ENCODE measurements around the gene CDH10.
A peak's percentile ranks its signal among the peaks of the same experiment; 100 is the strongest.

The CDH10 gene

DNA sequence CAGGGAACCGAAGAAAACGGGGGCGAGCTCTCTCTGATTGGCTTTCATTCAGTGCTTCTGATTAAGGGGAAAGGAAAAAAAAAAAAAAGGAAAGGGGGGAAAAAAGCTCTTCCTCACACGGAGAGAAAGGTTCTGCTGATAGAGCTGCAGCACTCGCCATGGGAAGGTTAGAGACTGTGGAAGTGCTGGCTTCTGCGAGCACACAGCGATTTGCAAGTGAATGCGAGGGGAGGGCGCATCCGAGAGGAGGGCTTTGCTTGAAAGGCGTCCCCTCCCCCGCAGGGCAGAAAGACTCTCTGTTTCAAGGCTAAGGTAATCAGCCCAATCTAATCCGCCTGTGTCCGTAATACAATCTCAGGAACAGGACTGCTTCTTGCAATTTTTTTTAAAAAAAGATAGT, at the start of gene CDH10:
Gene CDH10, minus strand, starts transcription at position 218 of the 400 bp plus-strand sequence. CDS start 51,488 bp downstream, outside the sequence.
- peak in 1 of 2 experiments; percentile 43 for DNase-seq

DNA sequence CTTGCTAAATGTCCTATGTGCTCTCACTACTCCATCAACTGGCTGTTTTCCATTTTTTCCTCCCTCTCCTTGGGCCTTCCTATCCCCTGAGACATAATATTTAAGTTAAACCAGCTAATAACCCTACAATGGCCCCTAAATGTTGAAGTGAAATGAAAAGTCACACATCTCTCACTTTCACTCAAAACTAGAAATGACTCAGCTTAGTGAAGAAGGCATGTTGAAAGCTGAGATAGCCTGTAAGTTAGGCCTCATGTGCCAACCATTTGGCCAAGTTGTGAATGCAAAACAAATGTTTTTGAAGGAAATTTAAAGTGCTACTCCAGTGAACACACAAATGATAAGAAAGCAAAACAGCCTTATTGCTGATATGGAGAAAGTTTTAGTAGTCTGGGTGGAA, 48.8 kb upstream of the CDH10 start:
- no peak for DNase-seq

DNA sequence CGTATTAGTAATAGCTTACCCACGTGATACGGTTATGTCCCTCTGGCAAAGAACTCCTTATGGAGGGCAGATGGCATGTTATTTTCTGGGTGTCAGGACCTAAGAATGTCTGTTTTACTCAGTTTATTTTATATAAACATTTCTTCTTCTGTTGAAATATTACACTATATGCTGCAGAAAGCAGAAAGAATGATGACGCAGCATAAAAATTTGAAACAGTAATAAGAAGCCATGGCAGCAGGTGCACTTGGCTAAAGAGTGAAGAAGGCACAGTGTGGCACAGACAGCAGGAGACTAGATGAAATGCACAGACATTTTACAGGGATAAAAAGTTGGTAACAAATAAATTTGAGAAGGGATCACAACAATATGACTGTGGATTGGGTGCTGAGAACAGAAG, 46.3 kb upstream of the CDH10 start:
- DNase-seq: no peak

DNA sequence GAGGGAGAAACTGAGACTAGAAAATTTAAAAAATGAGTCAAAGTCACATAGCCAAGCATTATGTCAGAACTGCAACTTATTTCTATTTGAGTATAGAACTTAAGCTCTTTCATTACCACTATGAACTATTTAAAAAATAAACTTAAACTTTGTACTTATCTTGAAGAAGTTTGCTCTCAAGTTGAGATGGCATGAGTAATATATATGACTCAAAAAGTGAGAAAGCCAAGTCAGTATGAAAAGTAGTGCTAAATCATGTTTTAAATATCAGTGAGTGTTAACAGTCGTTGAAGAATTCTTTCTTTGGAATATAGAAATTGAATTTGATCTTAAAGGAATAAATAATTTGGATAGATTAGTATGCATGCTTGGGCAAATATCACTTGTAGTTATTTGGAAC, 36.3 kb upstream of the CDH10 start:
- no peak for DNase-seq

DNA sequence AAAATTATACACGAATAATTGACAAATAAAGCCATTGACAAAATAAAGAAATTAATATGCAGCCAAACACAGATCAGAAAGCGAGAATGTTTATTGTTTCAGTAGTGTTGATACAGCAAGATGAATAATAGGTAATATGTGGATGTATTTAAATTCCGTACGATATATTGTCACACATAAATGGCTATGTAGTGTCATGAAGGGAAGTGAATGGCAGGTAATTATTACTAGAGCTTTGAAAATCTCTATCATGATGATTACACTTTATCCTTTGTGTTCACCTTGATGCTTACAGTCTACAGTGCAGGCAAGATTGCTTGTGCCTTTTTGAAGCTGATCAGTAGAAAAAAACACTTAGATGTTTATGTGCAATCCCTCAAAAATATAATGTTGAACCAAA, 23.3 kb upstream of the CDH10 start:
- DNase-seq: no peak

DNA sequence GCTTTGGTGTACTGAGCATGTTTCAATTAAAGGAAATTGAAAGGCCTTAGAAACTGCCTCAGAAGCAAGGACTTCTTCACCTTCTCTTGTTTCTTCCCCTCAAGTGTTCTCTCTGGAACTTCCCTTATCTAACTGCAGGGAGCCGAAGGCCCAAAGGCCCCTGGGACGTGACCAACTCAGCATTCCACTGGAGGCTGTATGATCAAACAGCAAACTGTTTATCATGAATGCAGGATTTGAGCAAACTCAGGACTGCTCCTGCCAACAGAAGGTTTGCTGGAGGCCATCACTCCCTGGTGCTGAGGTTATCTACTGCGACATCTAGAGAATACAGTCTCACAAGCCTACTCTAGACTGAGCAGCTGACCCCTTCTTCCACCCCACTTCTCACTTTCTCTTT, 4.8 kb upstream of the CDH10 start:
- DNase-seq: no peak

DNA sequence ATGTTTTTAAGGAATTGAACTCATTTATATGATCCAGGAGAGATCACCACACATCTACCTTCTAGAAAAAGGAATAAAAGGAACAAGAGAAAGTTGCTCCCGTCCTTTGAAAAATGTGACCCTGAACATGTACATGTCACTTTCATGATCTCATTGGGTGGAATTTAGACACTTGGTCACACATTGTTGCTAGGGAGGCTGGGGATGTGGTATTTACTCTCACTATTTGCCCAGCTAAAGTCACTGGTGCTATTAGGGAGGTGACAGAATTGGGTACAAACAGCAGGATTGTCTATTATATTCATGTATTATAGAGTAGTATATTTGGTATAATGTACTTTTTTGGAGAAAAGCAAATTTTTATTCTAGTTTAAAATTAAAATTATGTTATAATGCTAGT, 2.1 kb upstream of the CDH10 start:
- DNase-seq: no peak

DNA sequence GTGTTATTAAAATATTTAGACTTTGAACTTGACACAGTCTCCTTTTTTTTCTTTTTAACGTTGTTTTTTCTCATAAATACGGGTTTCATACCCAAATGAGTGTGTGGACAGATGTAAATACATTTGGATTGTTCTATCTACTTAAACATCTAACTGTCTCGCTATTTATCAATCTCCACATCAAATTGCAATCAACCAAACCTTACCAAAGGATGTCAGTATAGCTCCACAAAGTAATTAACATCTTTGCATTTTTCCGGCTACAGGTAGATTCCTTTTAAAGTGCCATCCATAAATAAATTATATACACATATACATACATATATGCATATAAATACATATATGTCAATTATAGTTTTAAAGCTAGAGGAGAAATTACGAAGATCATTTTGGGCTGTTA, 705 bp upstream of the CDH10 start:
- no peak for DNase-seq

DNA sequence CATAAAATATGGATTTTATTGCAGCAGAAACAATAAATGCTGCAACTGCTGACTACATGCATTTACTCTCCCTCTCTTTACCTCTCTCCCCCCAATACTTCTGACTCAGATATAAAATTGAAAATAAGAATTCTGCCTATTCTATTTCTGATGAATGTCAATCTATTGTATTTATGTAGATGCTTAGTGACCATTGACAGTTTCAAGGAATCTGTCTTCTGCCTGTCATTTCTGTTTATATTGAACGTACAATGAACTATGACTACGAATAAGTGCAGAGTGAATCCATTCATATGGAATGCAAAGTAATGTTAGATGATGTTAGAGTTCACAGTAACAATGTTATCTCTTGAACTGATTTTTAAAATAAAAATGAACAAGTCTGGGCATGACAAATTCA, 898 bp downstream of the CDH10 start:
- no peak for DNase-seq

DNA sequence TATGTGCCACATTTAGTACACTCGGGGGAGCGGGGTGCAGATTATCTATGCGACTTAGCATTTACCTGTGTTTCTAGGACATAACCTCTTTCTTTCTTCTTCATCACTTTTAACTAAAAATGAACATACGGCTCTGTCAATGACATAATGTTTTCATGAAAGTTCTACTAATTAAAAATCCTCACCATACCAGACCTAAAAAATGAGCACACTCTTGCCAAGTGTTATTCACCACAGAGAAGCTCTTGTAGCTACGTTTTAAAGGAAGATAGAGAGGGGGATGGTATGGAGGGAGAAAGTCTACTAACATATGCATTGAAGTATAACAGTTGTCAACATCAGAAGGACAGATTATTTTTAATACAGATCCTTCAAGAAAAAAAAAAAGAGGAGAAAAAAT, 1.6 kb downstream of the CDH10 start:
- DNase-seq: no peak

DNA sequence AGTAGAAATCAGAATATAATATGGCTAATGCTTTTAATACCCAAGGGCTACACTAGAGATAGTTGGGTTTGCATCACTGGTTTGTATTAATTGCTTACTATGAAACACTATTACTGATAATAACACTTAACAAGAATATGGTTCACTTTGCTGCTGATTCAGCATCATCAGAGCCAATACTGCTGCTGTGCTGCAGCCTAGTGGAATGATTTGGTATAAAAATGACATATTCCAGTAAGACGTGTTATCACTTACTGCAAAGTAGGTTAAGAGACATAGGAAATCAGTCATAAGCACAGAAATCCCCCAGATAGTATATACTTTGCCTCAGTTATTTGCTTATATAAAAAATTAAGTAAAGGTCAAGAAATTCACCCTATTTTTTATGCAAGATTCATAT, 2.8 kb downstream of the CDH10 start:
- DNase-seq: peak; percentile 36 to 71

DNA sequence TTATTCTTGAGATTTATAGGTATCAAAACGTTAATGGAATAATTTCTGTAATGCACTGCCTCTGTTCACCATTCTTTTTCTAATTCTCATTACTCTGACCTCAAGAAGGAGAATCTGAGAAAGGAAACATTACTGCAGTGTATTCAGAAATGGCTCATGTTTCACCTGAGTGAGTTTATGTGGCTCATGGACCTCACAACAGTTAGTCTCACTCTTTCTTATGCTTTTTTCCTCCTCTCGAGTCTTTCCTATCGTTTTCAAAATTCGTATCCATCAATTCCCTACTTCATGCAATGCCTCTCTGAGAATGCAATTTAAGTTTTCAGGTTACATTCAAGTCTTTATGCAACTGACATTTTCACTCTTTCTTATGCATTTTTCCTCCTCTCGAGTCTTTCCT, 9.6 kb downstream of the CDH10 start:
- no peak for DNase-seq

DNA sequence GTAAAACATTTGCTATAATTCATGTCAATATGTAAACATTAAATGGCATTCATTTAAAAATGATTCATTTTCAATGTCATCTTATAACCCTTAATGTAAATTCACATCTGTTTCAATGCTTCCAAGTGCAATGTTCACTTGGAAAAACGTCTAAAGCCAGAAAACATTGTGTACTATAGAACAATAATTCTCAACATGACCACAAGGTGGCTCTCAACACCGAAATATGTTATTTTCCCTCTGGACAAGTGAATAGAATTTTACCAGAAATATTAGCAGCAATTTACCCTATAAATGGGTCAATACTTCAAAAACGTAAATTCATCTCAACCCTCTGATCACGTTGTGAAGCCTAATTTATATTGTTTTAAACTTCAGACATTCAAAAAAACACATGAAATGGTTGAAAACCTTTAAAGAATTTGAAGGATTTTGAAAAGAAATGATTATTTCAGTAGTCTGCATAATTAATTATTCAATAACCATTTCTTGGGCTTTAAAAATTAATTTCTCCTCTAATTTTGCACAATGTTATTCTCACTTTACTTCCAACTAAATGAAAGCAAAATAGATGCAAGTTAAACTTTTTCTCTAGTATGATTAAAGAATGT, 11.0 kb downstream of the CDH10 start:
- peak; percentile 64 to 80 for DNase-seq

DNA sequence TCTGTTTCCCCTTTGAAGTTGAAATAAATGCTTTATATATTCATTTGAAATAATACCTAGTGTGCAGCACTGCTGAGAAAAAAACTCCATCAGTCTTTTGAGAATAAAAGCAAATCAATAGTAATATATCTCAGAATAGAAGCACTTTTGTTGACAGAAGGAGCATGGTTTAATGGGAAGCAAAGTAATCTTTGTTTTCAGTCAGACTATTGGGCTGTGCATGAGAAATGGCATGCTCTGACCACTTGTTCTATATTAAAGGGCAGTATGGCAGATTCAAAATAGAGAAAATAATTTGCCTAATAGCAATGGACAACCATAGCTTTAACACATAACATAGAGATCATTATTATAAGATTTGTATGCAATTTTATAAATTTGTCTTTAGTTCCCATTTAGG, 12.4 kb downstream of the CDH10 start:
- DNase-seq: no peak

DNA sequence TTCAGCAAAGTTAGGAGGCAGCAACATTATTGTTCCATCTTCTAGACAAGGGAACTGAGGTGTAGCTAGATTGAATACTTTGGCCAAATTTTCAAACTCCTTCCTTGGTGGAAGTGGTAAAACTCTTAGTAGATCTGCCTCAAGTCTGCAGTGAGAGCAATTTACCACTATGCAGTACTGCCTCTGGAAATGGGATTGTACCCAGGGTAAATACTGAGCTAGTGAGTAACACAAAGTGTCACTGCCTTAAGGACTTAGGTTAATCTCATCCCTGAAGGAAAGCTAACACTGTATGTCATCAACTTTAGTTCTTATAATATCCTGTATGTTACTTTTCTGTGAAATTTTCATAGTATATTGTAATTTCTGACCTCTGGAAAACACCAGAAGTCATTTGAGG, 13.9 kb downstream of the CDH10 start:
- no peak for DNase-seq

DNA sequence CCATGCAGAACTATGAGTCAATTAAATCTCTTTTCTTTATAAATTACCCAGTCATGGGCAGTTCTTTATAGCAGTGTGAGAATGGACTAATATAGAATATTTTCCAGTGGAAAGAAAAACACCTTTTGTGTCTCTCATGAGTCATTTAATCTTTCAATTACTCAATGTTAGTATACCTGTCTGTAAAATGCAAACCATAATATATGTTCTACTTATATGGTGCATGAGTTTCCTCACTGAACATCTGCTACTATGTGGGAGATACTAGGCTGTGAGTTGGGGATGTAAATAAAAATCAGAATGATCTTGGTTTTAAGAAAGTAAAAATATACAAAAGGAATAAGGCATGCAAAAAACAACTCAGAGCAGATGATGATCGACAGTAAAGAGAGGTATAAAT, 15.0 kb downstream of the CDH10 start:
- DNase-seq: no peak

DNA sequence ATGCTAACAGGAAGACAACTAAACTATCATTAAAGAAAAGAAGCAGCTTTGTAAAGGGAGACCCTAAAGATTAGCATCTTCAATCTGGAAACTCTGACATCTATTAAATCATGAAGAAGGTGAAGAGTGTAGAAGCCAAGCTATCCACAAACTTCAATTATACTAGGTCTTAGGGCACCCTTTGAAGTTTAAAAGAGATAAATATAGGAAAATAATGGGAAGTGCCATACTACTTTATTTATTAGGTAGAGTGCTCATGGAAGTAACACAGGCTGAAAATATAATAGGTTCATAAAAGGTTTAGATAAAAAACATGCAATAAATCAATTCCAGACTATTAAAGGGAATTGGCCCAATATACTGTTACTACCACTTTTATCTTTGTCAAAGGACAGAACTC, 19.9 kb downstream of the CDH10 start:
- no peak for DNase-seq

DNA sequence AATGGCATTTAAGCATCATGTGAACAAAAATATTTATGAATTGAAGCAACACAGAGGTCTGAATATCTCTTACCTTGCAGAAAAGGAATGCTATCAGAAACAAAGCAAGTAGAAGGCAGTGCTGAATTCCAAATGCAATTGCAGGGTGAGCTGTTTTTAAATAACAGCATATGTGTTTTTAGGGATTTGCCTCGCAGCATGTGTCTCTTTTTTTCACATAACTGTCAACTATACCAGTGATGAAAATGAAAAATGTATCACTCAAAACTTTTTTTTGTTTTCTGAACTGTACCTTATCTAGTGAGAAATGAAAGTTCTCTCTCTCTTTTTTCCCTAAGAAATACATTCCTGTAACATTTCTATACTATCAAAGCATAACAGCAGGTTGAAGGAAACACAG, 21.2 kb downstream of the CDH10 start:
- DNase-seq: no peak

DNA sequence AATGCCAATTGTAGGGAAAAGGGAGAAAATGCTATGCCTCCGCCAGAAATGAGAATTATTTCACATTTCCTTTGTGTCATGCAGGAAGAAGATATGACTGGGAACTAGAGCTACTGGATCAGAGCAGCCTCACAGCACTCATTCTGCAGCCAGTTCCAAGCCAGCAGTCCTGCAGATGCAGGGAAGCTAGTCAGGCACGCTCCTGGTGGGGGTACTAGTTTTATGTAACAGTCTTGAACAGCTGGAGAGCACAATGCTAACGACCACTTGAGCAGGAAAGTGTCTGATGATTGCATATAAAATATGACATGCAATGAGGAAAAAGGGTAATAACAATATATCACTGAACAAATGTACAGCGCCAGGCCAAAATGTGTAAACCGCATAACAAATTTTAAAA, 21.7 kb downstream of the CDH10 start:
- DNase-seq: peak; percentile 6 to 29

DNA sequence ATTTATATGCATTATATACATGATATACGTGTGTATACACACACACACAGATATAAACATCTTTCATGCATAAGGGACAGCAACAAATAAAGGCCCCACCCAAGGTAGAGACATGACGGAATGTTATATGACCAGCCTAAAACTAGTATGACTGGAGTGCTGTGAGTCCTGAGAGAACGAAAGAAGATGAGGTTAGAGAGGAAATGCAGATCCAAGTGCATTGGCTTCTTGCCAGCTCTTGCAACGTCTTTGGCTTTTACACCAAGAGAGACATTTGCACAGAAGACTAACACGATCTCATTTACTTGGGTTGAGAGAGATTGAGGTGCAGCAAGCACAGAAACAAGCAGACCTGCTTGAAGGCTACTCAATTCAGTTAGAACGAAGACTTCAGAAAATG, 23.0 kb downstream of the CDH10 start:
- peak; percentile 67 to 89 for DNase-seq

DNA sequence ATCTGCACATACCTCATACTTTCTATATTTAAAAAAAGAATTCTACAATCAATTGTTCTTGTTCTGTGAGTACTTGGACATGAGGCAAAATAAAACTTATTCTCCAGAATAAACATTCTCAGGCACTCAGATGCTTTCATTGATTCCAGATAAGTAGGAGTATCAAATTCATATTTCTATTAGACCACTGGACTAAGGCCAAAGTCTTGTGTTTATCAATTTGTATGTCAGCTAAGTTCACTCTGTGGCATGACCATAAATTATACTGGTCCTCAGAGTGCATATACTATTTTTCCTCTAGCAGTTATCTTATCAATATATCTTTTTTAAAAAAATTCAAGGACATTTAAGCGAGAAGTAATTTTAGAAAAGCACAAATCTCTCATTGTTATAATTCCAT, 28.2 kb downstream of the CDH10 start:
- DNase-seq: no peak

DNA sequence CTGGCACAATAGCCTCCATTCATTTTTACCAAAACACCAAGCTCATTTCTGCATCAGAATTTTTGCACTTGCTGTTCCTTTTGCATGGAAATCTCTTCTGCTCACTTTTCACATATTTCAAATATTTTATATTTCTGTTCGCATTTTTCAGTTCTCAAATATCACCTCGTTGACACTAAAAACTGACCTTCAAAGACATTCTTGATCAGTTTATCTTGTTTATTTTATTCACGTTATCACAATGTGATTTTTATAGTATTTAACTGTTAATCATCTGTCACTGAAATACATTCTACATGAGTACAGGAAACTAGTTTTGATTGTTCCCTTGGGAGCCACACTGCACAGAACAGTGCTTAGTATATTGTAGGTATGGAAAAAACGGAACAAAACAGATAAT, 29.6 kb downstream of the CDH10 start:
- DNase-seq: no peak

DNA sequence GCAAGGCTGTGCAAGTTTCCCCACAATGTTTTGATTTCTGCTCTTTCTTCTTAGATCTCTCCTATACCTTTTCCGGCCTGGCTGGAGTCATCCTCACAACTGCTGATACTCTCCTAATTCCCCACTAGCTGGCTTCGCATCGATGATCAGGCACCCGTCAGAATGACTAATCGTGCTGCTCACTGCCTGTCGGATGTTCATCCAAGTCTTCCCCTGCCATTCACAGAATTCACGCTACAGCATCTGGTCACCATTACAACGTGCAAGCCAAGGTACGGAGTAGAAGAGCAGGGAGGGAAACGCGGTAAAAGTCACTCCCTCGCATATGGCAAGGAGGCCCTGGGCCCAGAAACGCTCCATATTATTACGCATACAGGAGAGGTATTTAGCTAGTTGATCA, 35.1 kb downstream of the CDH10 start:
- peak; percentile 76 to 93 for DNase-seq

DNA sequence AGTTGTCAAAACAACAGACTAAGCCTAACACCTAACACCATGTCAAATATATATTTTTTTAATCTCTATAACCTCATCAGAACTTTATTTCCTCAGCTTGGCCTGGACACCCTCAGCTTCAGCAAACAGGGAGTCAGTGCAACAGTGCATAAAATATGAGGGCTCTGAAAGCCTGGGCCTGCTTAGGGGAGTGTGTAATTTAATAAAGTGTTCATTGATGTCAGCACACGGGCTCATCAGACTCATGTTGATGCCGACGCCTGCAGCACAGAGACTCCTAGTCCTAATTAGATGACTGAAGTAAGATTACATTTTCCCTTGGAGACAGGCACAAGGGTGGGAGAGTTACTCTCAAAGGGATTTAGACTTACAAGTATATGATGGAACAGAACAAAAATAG, 37.8 kb downstream of the CDH10 start:
- peak; percentile 41 to 76 for DNase-seq

DNA sequence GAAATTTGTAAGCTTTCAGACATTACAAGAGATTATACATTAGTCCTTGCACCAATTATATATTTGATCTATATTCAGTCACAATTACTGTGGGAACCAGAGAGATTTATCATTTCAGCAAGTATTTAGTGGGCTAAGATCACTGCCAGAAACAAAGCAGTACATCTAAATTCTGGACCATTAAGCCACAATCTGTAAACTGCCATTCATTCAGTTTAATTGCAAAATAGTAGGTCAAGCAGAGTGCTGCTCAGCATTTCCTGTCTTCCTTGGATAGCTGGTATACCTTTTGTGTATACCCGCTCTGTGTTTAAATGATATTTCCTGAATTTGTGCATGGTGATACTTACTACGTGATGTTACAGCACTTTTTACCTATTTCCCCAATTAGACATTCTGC, 42.6 kb downstream of the CDH10 start:
- no peak for DNase-seq

DNA sequence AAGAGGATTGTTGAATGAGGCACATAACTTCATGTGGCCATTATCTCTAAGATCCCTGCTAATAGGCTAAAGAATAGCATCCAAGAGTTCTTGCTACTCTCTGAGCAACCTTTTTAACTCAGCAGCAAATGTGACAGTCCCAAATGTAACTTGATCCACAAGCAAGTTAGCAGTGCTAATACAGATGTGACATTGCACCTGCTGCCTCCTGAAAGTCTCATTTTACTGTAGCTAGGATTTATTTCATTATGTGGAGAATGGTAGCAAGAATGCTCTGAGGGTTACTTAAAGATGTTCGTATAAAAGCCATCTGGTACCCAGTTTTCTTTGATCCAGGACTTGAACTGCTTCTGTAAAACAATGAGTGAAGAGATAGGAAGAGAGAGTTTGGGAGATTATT, 45.8 kb downstream of the CDH10 start:
- DNase-seq: no peak

Measured in NCI-H446 (cell line).